ENCODE results near the gene KIAA1549.
"Not testable (repeated sequence)": the region's sequence is repeated elsewhere in the genome, so short reads cannot be mapped to it uniquely, and the experiment has no call there.

Gene KIAA1549

DNA sequence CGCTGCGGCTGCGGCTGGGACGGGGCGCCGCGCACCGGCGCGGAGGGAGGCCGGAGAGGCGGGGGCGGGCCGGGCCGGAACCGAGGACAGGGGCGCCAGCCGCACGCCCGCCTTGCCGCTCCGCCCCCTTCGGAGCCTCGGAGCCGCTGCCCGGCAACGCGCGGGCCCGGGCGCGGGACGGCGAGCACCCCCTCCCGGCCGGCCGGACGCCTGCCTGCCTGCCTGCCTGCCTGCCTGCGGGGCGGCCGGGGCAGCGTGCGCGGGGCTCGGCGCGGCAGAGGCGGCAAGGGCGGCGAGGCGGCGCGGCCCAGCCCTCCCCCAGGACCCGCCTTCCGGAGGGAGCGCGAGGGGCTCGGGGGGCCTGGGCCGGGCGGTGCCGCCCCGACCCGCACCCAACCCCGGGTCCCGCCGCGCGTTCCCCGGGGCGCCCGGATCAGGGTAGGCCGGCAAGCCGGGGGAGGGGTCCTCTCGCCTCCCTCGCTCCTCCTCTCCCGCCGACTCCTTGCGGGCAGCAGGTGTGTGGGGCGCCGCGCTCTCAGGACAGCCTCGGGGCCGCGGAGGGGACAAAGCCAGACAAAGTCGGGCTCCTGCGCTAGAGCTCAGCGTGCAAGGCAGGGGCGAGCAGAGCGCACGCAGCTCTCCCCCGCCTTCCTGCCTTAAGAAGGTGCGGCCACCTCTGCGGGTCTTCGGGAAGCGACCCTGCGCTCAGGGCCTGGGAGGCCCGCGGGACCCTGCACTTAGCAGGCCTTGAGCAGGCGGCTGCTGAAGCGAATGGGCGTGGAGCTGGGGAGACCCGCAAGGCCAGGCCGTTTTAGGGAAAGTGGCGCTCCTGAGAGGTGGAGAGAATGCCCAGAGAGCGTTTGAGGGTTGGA is at the start of gene KIAA1549:
Gene KIAA1549, minus strand, starts transcription at position 58 of the 872 bp plus-strand sequence. CDS start 120 bp downstream, outside the sequence.
- no peak for FAIRE-seq

DNA sequence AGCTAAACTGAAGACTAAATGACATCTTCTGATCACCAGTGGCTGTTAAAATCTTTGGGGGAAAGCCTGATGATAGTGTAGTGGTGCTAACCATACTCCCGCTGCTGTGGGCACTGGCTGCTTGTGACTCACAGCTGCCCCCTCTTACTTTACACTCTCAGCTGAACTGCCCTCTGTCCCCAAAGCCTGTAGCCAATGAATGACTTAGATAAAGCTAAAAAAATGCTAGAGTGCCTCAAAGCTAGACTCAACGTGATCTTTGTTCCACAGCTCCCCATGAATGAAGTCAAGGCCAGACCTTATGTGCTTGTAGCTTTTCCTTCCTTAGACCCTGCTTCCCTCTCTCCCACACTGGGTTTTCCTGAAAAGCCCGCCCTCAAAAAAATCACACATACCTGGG is 48.2 kb upstream of the KIAA1549 start:
- FAIRE-seq = no peak

DNA sequence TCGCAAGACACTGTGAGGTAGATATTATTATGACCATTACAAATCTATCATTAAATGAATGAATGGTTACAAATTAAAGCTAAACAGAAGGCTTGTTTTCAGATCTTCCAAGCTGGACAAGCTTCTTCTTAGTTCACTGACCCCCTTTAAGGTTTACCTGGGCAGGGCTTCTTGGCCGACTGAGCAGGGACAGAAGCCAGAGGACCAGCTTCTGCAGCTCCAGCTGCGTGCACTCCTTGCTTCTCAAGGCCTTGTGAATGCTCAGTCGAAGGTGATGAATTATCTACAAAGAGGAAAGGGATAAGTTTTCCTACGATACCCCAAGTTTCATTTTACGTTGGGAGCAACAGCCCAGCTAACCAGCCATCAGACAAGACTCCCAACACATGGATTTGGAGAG is 45.4 kb upstream of the KIAA1549 start:
- no peak for FAIRE-seq

- not testable (repeated sequence) for FAIRE-seq
Observed at GRCh38 chr7:139025861-139026260, 44.7 kb upstream of the KIAA1549 start.

DNA sequence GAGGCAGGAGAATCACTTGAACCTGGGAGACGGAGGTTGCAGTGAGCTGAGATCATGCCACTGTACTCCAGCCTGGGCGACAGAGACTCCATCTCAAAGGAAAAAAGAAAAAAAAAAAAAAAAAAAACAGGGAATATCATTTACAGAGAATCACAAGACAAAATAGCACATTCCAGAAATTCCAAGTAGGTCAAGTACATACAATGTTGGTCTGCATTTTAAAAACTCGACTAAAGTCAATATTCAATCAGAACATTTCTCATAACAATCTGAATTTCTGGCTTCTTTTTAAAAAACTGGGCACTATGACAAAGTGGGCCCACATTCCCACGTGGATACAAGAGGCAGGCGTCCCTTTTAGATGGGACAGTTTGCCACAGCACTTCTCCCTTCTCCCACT is 41.9 kb upstream of the KIAA1549 start:
- no peak for FAIRE-seq

DNA sequence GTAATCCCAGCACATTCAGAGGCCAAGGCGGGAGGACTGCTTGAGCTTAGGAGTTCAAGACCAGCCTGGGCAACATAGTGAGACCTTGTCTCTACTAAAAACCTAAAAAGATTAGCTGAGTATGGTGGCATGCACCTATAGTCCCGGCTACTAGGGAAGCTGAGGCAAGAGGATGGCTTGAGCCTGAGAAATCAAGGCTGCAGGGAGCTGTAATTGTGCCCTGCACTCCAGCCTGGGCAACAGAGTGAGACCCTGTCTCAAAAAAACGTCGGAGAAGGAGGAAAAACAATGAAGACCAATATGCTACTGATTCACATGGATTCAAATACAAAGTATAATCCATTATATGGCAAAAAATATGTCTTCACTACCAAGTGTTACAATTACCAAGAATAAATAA is 41.1 kb upstream of the KIAA1549 start:
- FAIRE-seq = no peak

DNA sequence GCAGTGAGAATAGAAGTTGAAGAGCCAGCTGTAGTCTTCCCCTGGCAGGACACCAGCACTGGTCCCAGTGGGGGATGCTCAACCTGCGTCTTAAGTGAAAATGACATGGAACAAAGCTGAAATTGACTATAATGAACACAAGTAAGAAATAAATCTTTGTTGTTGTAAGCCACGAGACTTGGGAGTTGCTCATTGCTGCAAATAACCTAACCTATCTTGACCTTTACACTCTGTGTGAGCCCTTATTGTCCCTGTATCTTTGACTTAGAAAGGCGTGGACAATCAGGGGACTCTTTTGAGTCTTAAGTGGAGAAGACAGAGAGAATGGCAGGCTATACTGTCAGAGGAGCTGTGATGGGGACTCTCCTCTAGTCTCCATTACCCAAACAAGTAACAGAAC is 37.7 kb upstream of the KIAA1549 start:
- no peak for FAIRE-seq

GRCh38 chr7:139016931-139017511 is 35.8 kb upstream of the KIAA1549 start:
- FAIRE-seq = peak; percentile 91

GRCh38 chr7:139011373-139011772 is 30.2 kb upstream of the KIAA1549 start:
- no peak for FAIRE-seq

DNA sequence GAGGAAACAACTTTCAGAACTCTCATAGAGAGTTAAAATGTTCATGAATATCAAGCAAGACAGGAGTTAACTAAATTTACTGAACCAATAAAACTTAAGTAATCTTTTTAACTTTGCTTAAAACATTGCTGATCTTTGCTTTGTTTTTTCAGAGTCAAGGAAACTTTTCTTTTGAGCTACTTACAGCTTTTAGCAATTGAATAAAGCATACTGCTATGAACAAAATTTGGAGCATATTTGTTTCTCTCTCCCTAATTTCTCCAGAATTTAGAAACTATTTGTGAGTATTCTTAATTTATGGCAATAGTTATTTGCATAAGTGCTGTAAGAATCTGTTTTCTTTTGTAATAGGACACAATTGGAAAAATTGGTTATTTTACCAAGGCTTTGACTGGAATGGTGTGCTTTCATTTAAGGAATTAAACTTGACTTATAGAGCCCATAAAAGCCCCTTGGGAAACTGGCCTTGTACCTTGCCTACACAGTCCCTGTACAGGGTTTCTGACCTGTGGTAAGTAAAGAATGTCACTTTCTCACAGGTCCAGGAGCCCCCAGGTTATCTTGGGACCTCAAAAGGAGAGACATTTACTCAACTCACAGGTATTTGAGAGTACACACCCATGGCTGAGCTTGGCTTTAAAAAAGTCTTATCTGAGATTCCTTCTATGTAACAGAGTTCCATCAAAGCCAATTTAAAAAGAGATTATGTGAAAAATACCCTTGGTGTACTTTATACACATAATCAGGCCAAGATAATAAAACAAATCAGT is 23.3 kb upstream of the KIAA1549 start:
- no peak for FAIRE-seq

DNA sequence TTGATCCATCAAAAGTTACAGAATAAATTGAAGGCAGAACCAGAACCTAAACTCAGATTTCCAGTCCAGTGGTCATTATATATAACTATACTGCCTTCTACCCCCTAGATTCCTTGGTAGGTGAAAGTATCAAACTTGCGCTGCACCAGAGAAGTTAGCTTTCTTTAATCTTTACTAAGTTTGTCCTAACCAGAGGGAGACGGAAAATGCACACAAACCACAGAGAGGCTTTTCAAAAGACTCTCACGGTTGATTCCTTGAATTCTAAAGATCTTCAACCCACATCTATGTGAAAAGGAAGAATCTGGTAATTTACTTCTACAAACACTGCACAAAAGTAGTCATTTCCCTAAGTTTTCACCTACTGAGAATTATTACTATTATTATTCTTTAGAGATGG is 18.2 kb upstream of the KIAA1549 start:
- FAIRE-seq = no peak

DNA sequence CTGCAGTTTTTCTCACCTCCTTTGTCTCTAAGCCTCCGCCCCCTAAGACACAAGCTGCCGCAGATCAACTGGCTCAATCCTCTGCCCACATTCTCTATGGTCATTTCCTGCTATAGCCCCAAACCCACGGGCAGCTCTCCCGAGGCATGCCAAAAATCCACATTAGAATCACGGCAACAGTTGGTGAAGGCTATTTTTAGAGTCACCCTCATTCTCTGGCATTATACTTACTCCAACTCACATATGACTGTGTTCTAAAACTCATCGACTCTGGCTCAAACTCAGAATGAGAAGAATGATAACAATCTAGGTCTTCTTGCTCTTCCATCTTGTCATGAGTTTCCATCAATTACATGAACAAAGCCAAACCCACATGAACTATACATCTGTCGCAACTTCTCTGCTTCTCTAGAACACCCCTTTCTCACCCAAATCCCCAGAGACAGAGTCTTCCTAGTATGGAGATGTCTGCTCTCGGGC is 10.9 kb upstream of the KIAA1549 start:
- no peak for FAIRE-seq

DNA sequence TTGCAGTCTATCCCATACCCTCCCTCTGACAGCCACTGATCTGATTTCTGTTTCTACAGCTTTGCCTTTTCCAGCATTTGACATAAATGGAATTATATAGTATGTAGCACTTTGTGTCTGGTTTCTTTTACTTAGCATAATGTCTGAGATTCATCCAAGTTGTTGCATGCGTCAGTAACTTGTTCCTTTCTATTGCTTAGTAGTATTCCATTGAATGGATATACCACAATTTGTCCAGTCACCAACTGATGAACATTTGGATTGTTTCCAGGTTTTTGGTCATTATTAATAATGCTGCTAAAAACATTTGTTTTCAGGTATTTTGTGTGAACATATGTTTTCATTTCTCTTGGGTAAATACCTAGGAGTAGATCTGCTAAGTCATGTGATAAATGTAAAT is 6.5 kb upstream of the KIAA1549 start:
- FAIRE-seq = no peak

DNA sequence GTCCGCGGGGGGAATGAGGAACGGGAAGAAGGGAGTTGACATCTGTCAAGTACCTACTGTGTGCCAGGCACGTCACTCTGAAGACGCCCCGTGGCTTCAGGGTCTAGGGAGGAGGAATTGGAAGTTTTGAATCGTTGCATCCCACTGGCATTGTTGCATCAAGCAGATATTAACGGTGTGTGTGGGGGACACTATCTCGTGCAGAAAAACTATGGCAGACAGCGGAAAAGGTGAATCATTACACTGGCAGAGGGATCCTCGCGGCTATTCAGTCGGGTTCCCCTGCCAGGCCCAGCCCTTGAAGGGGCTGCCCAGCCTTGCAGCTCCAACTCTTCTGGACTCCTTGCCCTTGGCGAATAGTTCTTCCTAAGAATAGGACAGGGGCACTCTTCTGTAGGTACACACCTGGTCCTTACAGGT is 1.0 kb upstream of the KIAA1549 start:
- FAIRE-seq = no peak

GRCh38 chr7:138980563-138981291 is 462 bp downstream of the KIAA1549 start:
- no peak for FAIRE-seq

- no peak for FAIRE-seq
Observed at GRCh38 chr7:138979988-138980562, 1.1 kb downstream of the KIAA1549 start.

DNA sequence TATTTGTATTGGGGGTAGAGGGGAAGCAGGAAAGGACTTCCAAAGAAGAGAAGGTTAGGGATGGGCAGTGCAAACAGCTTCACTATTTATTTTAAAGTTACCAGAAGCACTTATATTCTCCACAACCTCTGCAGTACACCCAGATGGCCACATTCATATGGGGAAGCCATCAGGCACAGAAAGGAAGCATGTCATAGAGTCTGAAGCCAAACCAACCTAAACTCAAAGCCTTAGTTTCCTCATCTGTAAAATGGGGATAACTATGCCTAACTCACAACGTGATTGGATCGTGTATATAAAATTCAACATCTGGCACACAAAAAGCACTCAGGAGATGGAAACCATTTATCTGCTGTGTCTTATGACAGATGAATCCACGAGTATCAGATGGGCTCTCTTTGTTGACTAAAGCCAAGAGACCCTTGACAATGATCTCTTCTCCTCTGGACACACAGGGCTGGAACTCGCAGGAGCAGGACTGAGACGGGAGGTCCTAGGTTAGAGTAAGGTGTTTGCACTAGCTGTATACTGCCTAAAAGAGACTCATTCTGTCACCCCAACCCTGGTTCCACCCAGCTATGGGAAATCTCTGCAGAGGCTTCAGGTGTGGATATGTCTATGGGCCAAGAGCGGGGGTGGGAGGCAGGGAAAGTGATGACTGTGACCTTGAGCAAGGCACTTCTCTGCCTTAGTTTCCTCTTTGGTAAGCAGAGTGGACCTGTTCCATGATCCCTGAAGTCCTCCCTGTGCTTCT is 1.8 kb downstream of the KIAA1549 start:
- no peak for FAIRE-seq

DNA sequence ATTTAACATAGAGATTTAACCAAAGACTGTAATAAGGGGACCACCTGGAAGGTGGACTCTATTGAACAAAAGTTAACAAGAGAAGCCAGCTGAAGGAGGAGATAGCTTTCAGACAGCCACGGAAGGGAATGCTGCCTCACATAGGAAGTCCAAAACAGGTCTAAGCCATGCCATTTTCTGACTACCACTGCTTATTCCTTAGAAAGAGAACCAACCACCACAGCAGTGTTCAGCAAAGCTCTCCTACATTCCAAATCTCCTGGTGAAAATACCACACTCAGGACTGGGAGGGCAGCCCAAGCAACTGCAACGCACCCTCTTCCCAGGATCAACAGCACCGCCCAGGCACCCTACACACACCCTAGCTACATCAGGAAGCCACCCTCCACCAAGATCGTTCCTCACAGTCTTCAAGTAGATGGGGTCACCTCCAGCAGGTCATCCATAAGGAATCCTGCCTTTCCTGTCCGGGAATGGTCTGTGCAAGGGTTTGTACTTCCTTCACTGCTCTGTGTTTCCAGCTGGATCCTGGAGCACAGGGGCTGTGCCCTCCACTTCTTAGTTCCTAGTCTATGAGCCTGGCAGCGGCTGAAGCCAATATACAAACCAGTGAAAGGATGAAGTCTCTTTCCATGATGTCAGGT is 2.5 kb downstream of the KIAA1549 start:
- FAIRE-seq = no peak

DNA sequence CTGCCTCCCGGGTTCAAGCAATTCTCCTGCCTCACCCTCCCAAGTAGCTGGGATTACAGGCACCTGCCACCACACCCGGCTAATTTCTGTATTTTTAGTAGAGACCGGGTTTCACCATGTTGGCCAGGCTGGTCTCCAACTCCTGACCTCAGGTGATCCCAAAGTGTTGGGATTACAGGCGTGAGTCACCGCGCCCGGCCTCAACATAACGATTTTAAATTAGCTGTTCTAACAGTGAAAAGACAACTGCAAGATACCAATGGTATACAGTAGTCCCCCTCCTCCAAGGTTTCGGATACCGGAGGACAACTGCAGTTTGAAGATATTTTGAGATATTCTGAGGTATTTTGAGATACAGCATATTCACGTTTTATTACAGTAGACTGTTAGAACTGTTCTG is 5.0 kb downstream of the KIAA1549 start:
- FAIRE-seq = not testable (repeated sequence)

DNA sequence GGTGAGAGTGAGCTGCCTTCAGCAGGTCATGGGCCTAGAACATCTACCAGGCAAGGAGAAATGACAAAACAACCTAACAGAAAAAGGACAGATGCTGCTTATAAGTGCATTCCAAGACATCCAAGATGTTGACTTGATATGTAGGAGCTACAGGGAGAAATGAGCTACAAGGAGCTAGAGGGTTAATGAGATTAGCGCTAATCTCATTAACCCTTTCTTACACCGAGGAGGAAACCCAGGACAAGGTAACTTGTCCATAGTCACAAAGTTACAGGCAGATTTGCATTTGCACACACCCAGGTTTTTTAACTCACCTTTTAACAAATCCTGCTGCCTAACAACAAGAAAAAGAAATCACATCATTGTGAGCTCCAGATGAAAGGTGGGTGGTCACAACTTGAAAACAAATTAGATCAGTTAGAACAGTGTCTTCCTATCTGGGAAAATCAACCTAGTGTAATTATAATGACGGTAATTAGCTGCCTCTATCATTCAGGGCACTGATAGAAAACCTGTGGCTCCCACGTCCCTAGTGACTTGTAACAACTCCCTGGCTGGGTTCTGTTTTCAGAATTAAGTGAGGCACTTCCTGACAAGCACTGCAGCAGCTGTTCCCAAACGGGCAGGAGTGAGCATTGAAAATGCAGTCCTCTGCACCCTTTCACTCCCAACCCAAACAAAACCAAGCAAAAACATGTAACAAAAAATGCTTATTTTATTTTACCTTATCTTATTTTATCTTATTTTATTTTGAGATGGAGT is 5.7 kb downstream of the KIAA1549 start:
- FAIRE-seq = no peak

All from A204.1 (cell line).